Testis (tissue), 5 donors: ENCODE data around the gene NFE2L2. TPM values are rescaled to one million over a fixed set of nuclear protein-coding genes. Genes with fewer than 3 reads are reported as not detected.
"Not testable (repeated sequence)": the region's sequence is repeated elsewhere in the genome, so short reads cannot be mapped to it uniquely, and the experiment has no call there.

Experiments
- DNase-seq: peaks from one replicate; pipeline ENCODE4 v3.0.0-alpha.2; 2019
- H3K27ac ChIP-seq, 2 donors: fragments of 200-600 bp; sonication (generic); one replicate each; pipeline ENCODE4 v1.5.1; 2019
- H3K27me3 ChIP-seq: fragments of 200-600 bp; sonication (generic); one replicate; pipeline ENCODE4 v1.5.1; 2019
- H3K36me3 ChIP-seq: fragments of 200-600 bp; sonication (generic); one replicate; pipeline ENCODE4 v1.5.1; 2017; ENCODE audit warnings: low read depth; ENCODE audit errors: missing control alignments
- H3K4me1 ChIP-seq: fragments of 200-600 bp; sonication (generic); one replicate; pipeline ENCODE4 v1.5.1; 2019
- H3K4me3 ChIP-seq, 2 donors: fragments of 200-600 bp; sonication (generic); one replicate each; pipeline ENCODE4 v1.5.1; 2017 to 2019
- H3K9me3 ChIP-seq: fragments of 200-600 bp; sonication (generic); one replicate; pipeline ENCODE4 v1.5.1; 2017
- CTCF ChIP-seq, 3 experiments: fragments of 450-650 bp in 2 of 3; fragments of 200-600 bp in 1 of 3; sonication (generic) in 1 of 3; IDR thresholded peaks; one replicate each; pipeline ENCODE4 v1.5.1; 2016 to 2019; ENCODE audit warnings: antibody characterized with exemption in 3 of 3, mild to moderate bottlenecking in 2 of 3, moderate library complexity in 1 of 3
- POLR2A ChIP-seq: fragments of 450-650 bp; IDR thresholded peaks from one replicate; pipeline ENCODE4 v1.6.1; 2017; ENCODE audit warnings: antibody characterized with exemption, mild to moderate bottlenecking, moderate library complexity
- WGBS, 2 donors: methylation state at CpG; one replicate each; pipeline ENCODE4 v1.1.5; 2018; 5-methylcytosine and 5-hydroxymethylcytosine counted together
- intact Hi-C: fragments of 100-400 bp; cut with DNase I; formaldehyde crosslinking; loops from one replicate; pipeline ENCODE4 v1.15.1; 2023; ENCODE audit warnings: low total_unique reads
- long read RNA-seq, 2 donors: transcript quantifications; one replicate each; lab custom pipeline, GENCODE V29; 2026
- polyA plus RNA-seq: library from polyadenylated mRNA; stranded (reverse); fragments of 350-450 nt; fragmentation: Illumina TruSeq; extraction: RNeasy Lipid Tissue Mini Kit (QIAGEN cat#74804); gene quantifications from one replicate; pipeline ENCODE4 v1.2.3, GENCODE V29; 2014; ENCODE audit warnings: low read depth, low replicate concordance; ENCODE audit not compliant: insufficient read depth
- total RNA-seq, 2 donors: library from RNA; depleted of rRNA; stranded (reverse); fragments of >200 nt; gene quantifications; one replicate each; pipeline ENCODE4 v1.2.3, GENCODE V29; 2016

NFE2L2 gene
- total RNA-seq = 100 to 1,000 TPM; 126 to 132 TPM
- polyA plus RNA-seq = 72.7 TPM
- long read RNA-seq, donor 1, transcript NFE2L2-202 (5 exons, 2,651 nt) = minor isoform, 23 of 67 reads
- long read RNA-seq, donor 1, transcript NFE2L2-201 (5 exons, 2,853 nt) = major isoform, 31 of 67 reads
- long read RNA-seq, donor 1, transcript NFE2L2-210 (2 exons, 521 nt) = minor isoform, 11 of 67 reads
- long read RNA-seq, donor 1, partial matches to known transcripts = 0 of 67 reads
- long read RNA-seq, donor 1, other reads (novel, unspliced or antisense) = 0 of 67 reads
- long read RNA-seq, donor 2, transcript NFE2L2-201 (5 exons, 2,853 nt) = major isoform, 30 of 51 reads
- long read RNA-seq, donor 2, transcript NFE2L2-210 (2 exons, 521 nt) = minor isoform, 14 of 51 reads
- long read RNA-seq, donor 2, partial matches to known transcripts = 5 of 51 reads
- long read RNA-seq, donor 2, other reads (novel, unspliced or antisense) = 0 of 51 reads

GRCh38 chr2:177264693-177265587 lies at the start of gene NFE2L2:
NFE2L2 (minus strand) TSS chr2:177264727; CDS start chr2:177264576, 151 bp downstream.
- Histone ChIP-seq H3K4me3 (peak within 1 kb of the TSS; percentile 99 to 100), H3K27me3 (no peaks in the 10 kb centered on the region), H3K9me3 (no peaks in the 10 kb centered on the region), H3K27ac (peak within 1 kb of the TSS; percentile 100), H3K4me1 (peaks cover 35% of the 10 kb centered on the region), H3K36me3 (no peaks in the 10 kb centered on the region)
- WGBS, 2 donors = 1% methylated on average over 32 to 55 of the region's 66 CpGs
- peak; percentile 96 for DNase-seq
- peak in 1 of 3 experiments; percentile 7 for TF ChIP-seq CTCF (IDR thresholded peaks at IDR 0.05)
- peak; percentile 73 for TF ChIP-seq POLR2A
- intact Hi-C loops = loop anchor here (5.0 to 10.0 kb wide), 2 partner anchors 53 to 100 kb away; partner anchors contain the start of gene HNRNPA3

- 43 to 48% methylated on average over 1 of the region's 1 CpG for WGBS, 2 donors
- intact Hi-C loops = no loop called here
- no peak for TF ChIP-seq CTCF (IDR thresholded peaks at IDR 0.05)
- no peak for TF ChIP-seq POLR2A
- H3K9me3 ChIP-seq = no peaks in the 10 kb centered on the region
- H3K36me3 ChIP-seq = no peaks in the 10 kb centered on the region
- peaks cover 3% of the 10 kb centered on the region for H3K4me1 ChIP-seq
- no peak for DNase-seq
- H3K27me3 ChIP-seq = no peaks in the 10 kb centered on the region
- H3K27ac ChIP-seq = peak overlapping the region in 1 of 2 donors; percentile 2
- no peak overlapping the region for H3K4me3 ChIP-seq
Observed at GRCh38 chr2:177314194-177314593, 49.7 kb upstream of the NFE2L2 start.

GRCh38 chr2:177313162-177313781 lies 48.7 kb upstream of the NFE2L2 start:
- no peak for DNase-seq
- Histone ChIP-seq H3K4me1 (peaks cover 6% of the 10 kb centered on the region), H3K36me3 (no peaks in the 10 kb centered on the region), H3K27me3 (no peaks in the 10 kb centered on the region), H3K9me3 (no peaks in the 10 kb centered on the region), H3K4me3 (no peak overlapping the region), H3K27ac (no peak overlapping the region)
- intact Hi-C loops = no loop called here
- TF ChIP-seq CTCF (IDR thresholded peaks at IDR 0.05) (no peak), POLR2A (no peak)
- WGBS, 2 donors = 87 to 95% methylated on average over 2 of the region's 2 CpGs

GRCh38 chr2:177312562-177312961 lies 48.0 kb upstream of the NFE2L2 start:
- no peak overlapping the region for H3K4me3 ChIP-seq
- TF ChIP-seq CTCF (IDR thresholded peaks at IDR 0.05) (no peak), POLR2A (no peak)
- no peak for DNase-seq

GRCh38 chr2:177309672-177310309 lies 45.3 kb upstream of the NFE2L2 start:
- DNase-seq, H3K36me3 ChIP-seq, H3K27me3 ChIP-seq, intact Hi-C loops, H3K27ac ChIP-seq, H3K9me3 ChIP-seq, H3K4me3 ChIP-seq: not testable (repeated sequence)
- WGBS, 2 donors = 80 to 88% methylated on average over 6 to 7 of the region's 7 CpGs
- peaks cover 16% of the 10 kb centered on the region for H3K4me1 ChIP-seq

More at GRCh38 chr2:177312562-177312961, 48.0 kb upstream of the NFE2L2 start:
- H3K36me3 ChIP-seq = no peaks in the 10 kb centered on the region
- H3K27me3 ChIP-seq = no peaks in the 10 kb centered on the region
- H3K4me1 ChIP-seq = peaks cover 8% of the 10 kb centered on the region
- H3K9me3 ChIP-seq = no peaks in the 10 kb centered on the region
- intact Hi-C loops = no loop called here
- WGBS, 2 donors = 85 to 88% methylated on average over 1 of the region's 1 CpG
- H3K27ac ChIP-seq = no peak overlapping the region
